GM19468 (cell line): ENCODE data around the gene SKIC2.

ENCODE experiments used
- ATAC-seq: cut with Tn5 transposase; IDR thresholded peaks from one replicate; pipeline ENCODE4 v1.9.1; 2021; ENCODE audit warnings: mild to moderate bottlenecking, moderate library complexity, moderate number of reproducible peaks; ENCODE audit not compliant: unreplicated experiment; ENCODE audit errors: extremely low read depth

SKIC2 gene

GRCh38 chr6:31945154-31945506 is 13.8 kb upstream of the SKIC2 start:
- no peak for ATAC-seq

GRCh38 chr6:31945507-31946369 is 13.2 kb upstream of the SKIC2 start, which contains the start of gene CFB:
TSS of gene CFB (plus strand) at chr6:31946095. CDS start at chr6:31946222, 127 bp downstream.
- ATAC-seq = no peak

GRCh38 chr6:31946370-31946885 is 12.5 kb upstream of the SKIC2 start:
- ATAC-seq = no peak

DNA sequence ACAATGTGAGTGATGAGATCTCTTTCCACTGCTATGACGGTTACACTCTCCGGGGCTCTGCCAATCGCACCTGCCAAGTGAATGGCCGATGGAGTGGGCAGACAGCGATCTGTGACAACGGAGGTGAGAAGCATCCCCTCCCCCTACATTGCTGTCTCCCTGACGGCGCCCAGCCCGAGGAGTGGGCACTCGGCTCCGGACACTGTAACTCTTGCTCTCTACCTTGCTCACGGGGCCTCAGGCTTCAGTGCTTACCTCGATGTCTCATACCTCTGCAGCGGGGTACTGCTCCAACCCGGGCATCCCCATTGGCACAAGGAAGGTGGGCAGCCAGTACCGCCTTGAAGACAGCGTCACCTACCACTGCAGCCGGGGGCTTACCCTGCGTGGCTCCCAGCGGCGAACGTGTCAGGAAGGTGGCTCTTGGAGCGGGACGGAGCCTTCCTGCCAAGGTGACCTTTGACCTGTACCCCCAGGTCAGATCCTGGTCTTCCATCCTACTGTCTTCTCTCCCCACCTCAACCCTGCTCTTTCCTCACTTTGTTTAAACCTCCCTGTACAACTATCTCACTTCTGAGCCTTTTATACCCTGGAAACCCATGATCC is 11.8 kb upstream of the SKIC2 start:
- ATAC-seq = no peak

DNA sequence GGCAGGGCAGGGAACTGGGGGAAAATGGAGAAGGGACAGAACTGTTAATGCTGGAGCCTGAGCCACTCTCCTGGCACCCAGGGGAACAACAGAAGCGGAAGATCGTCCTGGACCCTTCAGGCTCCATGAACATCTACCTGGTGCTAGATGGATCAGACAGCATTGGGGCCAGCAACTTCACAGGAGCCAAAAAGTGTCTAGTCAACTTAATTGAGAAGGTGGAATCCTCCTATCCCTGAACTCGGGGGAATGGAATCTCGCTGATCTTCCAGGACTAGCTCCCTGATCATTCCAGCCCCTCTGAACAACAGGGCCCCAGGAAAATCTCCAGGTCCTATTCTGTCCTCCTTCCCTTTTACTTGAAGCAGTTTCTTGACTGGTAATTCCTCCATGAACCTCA is 11.1 kb upstream of the SKIC2 start:
- ATAC-seq = no peak

GRCh38 chr6:31948306-31948705 is 10.7 kb upstream of the SKIC2 start:
- no peak for ATAC-seq

GRCh38 chr6:31948753-31949413 is 10.1 kb upstream of the SKIC2 start:
- ATAC-seq = no peak

DNA sequence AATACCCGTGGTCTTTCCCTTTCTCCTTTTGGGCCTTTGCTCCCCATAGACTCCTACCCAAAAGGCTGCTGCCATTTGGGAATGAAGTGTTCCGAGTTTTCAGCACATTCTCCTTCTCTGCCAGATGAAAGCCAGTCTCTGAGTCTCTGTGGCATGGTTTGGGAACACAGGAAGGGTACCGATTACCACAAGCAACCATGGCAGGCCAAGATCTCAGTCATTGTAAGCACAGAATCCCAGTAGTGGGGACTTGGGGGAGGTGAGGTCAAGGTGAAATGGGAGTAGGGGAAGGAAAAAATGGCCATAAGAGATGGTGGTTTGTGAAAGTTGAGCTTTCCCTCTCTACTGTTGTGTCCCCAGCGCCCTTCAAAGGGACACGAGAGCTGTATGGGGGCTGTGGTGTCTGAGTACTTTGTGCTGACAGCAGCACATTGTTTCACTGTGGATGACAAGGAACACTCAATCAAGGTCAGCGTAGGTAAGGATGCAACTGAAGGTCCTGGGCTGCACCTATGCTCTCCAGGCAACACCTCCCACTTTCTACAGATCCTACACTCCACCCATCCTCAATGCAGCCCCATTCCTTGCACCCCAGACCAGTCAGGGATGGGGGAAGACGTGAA is 8.9 kb upstream of the SKIC2 start:
- no peak for ATAC-seq

DNA sequence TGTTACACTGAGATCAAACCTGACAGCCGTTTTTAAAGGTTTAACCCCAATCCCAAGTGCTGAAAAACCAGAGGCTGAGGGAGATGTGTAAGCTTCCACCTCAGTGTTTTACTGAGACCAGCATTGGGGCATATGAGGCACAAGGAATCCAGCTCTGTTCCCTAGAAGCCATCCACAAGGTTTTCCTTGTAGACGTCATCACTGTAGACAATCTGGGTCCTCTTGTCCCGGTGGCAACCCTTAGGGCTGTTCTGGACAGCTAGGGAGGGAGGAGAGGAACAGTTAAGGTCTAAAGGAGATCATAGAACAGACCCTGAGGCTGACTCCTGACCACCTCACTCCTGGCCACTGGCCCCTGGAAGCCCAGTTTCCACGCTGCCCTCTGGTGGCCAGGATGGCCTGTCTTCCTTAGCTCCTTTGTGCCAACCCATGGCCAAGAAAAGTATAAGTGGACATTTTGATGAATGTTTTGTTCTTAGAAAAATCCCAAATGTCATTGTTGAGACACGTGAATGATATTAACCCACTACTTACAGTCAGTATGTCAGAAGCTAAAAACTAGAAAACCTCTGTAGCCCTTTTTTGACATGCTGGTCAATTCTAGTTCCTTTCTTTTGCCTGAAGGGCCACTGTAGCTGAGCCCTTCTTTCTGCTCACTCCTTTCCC is 6.7 kb upstream of the SKIC2 start:
- ATAC-seq = no peak

GRCh38 chr6:31952890-31953289 is 6.1 kb upstream of the SKIC2 start:
- no peak for ATAC-seq

DNA sequence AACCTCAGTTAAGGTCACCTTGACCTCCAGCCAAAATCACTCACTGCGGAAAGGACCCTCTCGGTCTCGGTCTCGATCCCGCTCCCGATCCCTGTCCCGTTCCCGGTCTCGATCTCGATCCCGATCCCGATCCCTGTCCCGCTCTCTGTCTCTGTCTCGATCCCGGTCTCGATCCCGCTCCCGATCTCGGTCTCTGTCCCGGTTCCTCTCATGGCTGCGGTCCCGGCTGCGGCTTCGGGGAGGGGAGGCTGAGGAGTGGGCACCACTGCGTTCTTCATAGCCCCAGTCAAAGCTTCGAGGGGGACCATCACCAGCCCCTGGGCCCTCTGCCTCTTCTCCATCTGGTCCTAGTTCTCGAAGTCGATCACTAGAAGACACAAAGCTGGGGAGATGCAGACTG is 4.5 kb upstream of the SKIC2 start:
- ATAC-seq = no peak

DNA sequence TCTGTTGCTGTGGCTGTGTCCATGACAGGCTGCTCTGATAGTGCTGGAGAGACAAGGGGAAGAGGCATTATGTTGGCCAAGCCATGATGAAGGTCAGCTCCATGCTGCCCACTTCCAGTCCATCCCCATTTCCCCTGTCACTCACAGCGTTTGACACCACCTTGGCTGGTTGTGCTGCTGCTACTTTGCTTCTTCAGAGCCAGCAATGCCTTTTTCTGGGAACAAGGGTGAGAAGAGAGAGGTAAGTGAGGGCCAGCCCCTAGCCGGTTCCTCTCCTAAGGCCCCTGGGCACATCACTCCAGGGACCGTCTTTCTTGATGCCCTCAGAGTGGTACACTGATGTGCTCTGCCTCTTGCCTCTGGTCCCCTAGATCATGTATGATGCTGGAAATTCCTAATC is 2.2 kb upstream of the SKIC2 start:
- ATAC-seq = no peak

- no peak for ATAC-seq
Observed at GRCh38 chr6:31958412-31958740, 599 bp upstream of the SKIC2 start.

GRCh38 chr6:31961616-31962015 is 2.6 kb downstream of the SKIC2 start:
- no peak for ATAC-seq

GRCh38 chr6:31963921-31964320 is 4.9 kb downstream of the SKIC2 start:
- no peak for ATAC-seq

DNA sequence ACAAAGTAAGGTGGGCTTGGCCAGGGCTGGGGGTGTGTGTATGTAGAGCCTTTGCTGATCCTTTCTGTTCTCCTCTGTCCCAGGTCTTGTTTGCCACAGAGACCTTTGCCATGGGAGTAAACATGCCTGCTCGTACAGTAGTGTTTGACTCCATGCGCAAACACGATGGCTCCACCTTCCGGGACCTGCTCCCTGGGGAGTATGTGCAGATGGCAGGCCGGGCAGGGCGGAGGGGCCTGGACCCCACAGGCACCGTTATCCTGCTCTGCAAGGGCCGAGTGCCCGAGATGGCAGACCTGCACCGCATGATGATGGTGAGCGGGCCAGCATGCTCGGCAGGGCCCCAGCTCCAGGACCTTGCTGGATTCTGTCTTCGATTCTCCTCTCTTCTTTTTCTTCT is 6.7 kb downstream of the SKIC2 start:
- no peak for ATAC-seq

DNA sequence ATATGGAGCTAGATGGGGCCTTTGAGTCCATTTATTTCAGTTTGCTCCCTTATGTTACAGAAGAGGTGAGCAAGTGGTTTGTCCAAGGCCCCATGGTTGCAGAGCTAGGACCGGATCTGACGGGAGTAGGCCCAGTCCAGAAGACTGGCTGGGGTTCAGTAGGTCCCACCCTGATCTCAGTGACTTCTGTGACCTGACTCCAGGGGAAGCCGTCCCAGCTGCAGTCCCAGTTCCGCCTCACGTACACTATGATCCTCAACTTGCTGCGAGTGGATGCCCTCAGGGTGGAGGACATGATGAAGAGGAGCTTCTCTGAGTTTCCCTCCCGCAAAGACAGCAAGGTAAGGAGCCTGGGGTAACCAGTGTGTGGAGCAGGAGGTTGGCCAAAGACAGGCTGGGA is 7.5 kb downstream of the SKIC2 start:
- no peak for ATAC-seq

GRCh38 chr6:31966997-31967925 is 8.3 kb downstream of the SKIC2 start:
- ATAC-seq = no peak

- no peak for ATAC-seq
Observed at GRCh38 chr6:31967926-31968320, 8.9 kb downstream of the SKIC2 start.
